ENCODE data around the gene VARS1. TPM values are rescaled to one million over a fixed set of nuclear protein-coding genes. Genes with fewer than 3 reads are reported as not detected.
"Not testable (repeated sequence)": the region's sequence is repeated elsewhere in the genome, so short reads cannot be mapped to it uniquely, and the experiment has no call there.

The VARS1 gene
- 99.6 and 124 TPM in 2 replicates for total RNA-seq (2021)
- Bru-seq, nascent RNA = percentile 77 among the genes with signal in this experiment
- percentile 78 among the genes with signal in this experiment for BruChase-seq, experiment 1, labeled RNA remaining after a 2-hour chase
- BruChase-seq, experiment 2, labeled RNA remaining after a 6-hour chase = percentile 92 among the genes with signal in this experiment
- long read RNA-seq, full-length matches to known transcripts = 87 of 189 reads
- long read RNA-seq, partial matches to known transcripts = 62 of 189 reads
- long read RNA-seq, other reads (novel, unspliced or antisense) = 40 of 189 reads

DNA sequence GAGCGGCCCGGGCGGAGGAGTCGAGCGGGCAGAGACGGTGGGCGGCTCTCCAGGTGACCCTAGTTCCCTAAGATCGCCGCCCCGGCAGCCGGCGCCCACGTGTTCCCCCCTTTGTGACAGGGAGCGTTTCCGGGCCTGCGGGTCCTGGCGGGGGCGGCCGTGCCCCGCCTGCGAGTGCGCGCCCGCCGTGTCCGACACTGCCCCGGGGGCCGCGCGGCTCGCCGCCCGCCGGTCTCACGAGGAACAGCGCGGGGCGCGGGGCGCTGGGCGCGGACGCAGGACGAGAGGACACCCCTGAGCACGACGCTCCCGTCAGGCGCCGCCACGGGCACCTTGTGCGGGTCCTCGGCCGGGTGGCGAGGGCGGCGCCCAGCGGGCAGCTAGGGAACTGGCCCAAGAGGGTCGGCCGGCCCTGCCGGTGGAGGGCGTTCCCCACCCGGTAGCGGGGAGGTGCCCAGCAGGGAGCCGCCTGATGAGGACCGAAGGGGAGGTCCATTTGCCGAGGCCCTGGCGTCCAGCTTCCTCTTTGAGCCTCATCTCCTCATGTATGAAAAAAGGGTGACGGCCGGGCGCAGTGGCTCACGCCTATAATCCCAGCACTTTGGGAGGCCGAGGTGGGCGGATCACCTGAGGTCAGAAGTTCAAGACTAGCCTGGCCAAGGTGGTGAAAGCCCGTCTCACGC is at the start of gene VARS1:
VARS1 (minus strand) TSS at position 137 of the 683 bp plus-strand sequence. CDS start 535 bp downstream, outside the sequence.
- no peaks in the 10 kb centered on the region for H3K9me2 ChIP-seq (ENCODE audit: insufficient read depth)
- peaks cover 4% of the 10 kb centered on the region; the same call in 1 of the 2 replicates for H3K36me3 ChIP-seq (ENCODE audit: low read depth)
- H3K4me3 ChIP-seq = peak within 1 kb of the TSS; percentile 86
- peak within 1 kb of the TSS; percentile 89 for H2AFZ ChIP-seq
- H3K4me2 ChIP-seq = peak within 1 kb of the TSS; percentile 96
- H4K20me1 ChIP-seq (ENCODE audit: insufficient read depth) = no peaks in the 10 kb centered on the region
- H3K27me3 ChIP-seq (ENCODE audit: insufficient read depth, low read depth) = no peaks in the 10 kb centered on the region
- no peaks in the 10 kb centered on the region for H3K9me3 ChIP-seq (ENCODE audit: insufficient read depth, low read depth)
- H3F3A ChIP-seq (ENCODE audit: insufficient read depth, low read depth) = peaks cover 57% of the 10 kb centered on the region
- ChIA-PET CTCF (interaction anchor here (0.6 to 1.1 kb wide), 6 partner anchors 11 to 97 kb away, joined by 3 to 7 read pairs (median 6); partner anchors contain the start of gene LSM2), POLR2A (ENCODE audit: unreplicated experiment) (interaction anchor here (0.6 to 1.3 kb wide), 6 partner anchors 11 to 243 kb away, joined by 3 to 42 read pairs (median 4); partner anchors contain the start of genes HSPA1A, HSPA1B, HSPA1L and LSM2)
- TF ChIP-seq EZH2 (IDR thresholded peaks at IDR 0.05; ENCODE audit: low read depth) = no peak
- TF ChIP-seq, protein P1, sequence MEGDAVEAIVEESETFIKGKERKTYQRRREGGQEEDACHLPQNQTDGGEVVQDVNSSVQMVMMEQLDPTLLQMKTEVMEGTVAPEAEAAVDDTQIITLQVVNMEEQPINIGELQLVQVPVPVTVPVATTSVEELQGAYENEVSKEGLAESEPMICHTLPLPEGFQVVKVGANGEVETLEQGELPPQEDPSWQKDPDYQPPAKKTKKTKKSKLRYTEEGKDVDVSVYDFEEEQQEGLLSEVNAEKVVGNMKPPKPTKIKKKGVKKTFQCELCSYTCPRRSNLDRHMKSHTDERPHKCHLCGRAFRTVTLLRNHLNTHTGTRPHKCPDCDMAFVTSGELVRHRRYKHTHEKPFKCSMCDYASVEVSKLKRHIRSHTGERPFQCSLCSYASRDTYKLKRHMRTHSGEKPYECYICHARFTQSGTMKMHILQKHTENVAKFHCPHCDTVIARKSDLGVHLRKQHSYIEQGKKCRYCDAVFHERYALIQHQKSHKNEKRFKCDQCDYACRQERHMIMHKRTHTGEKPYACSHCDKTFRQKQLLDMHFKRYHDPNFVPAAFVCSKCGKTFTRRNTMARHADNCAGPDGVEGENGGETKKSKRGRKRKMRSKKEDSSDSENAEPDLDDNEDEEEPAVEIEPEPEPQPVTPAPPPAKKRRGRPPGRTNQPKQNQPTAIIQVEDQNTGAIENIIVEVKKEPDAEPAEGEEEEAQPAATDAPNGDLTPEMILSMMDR (conservative IDR thresholded peaks at IDR 0.05) = peak; percentile 73
- peaks cover 28% of the 10 kb centered on the region for H3K4me1 ChIP-seq (replicated peaks; ENCODE audit: insufficient read depth)
- DNase-seq = peak; percentile 89 to 96
- H3K79me2 ChIP-seq (ENCODE audit: low read depth) = peaks cover 42% of the 10 kb centered on the region
- BruUV-seq (replicated peaks) = no TSS peak
- H3K27ac ChIP-seq = peak within 1 kb of the TSS; percentile 78
- intact Hi-C loops (cut with micrococcal nuclease; ENCODE audit: unreplicated experiment) = loop anchor here (1.0 to 2.0 kb wide), 3 partner anchors 19 to 32 kb away; partner anchors contain the start of genes HSPA1A, HSPA1B, HSPA1L and VWA7

DNA sequence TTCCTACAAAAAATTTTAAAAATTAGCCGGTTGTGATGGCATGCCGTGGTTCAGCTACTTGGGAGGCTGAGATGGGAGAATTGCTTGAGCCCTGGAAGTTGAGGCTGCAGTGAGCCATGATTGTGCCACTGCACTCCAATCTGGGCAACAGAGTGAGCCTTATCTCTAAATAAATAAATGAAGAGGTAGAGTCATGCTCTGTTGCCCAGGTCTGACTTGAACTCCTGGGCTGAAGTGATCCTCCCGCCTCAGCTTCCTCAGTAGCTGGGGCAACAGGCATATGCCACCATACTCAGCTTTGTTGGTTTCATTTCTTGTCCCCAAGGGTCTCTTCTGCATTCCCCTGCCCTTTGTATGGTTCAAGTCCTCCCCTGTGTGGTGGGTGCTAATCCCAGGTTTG is 49.0 kb upstream of the VARS1 start:
- H3K79me2 ChIP-seq (ENCODE audit: low read depth) = no peaks in the 10 kb centered on the region
- peaks cover 11% of the 10 kb centered on the region for H3K36me3 ChIP-seq (ENCODE audit: low read depth)
- intact Hi-C loops (cut with micrococcal nuclease; ENCODE audit: unreplicated experiment) = no loop called here
- no peaks in the 10 kb centered on the region for H3K4me1 ChIP-seq (replicated peaks; ENCODE audit: insufficient read depth)
- no peaks in the 10 kb centered on the region for H3K9me3 ChIP-seq (ENCODE audit: insufficient read depth, low read depth)
- no peak for DNase-seq
- ChIA-PET CTCF (interaction anchor here (0.6 kb wide), 1 partner anchor 63 kb away, joined by 4 read pairs; no protein-coding TSS in a partner anchor), POLR2A (ENCODE audit: unreplicated experiment) (interaction anchor here (0.7 kb wide), 1 partner anchor 120 kb away, joined by 4 read pairs; no protein-coding TSS in a partner anchor)
- H2AFZ ChIP-seq = no peak overlapping the region
- peaks cover 12% of the 10 kb centered on the region for H4K20me1 ChIP-seq (ENCODE audit: insufficient read depth)
- no peak overlapping the region for H3K4me3 ChIP-seq
- no peaks in the 10 kb centered on the region for H3K27me3 ChIP-seq (ENCODE audit: insufficient read depth, low read depth)
- peaks cover 41% of the 10 kb centered on the region for H3F3A ChIP-seq (ENCODE audit: insufficient read depth, low read depth)
- no peak for TF ChIP-seq EZH2 (IDR thresholded peaks at IDR 0.05; ENCODE audit: low read depth)
- TF ChIP-seq, protein P1 (conservative IDR thresholded peaks at IDR 0.05) = no peak
- H3K27ac ChIP-seq = no peak overlapping the region
- no TSS peak for BruUV-seq (replicated peaks)
- H3K4me2 ChIP-seq = no peak overlapping the region
- H3K9me2 ChIP-seq (ENCODE audit: insufficient read depth) = no peaks in the 10 kb centered on the region

DNA sequence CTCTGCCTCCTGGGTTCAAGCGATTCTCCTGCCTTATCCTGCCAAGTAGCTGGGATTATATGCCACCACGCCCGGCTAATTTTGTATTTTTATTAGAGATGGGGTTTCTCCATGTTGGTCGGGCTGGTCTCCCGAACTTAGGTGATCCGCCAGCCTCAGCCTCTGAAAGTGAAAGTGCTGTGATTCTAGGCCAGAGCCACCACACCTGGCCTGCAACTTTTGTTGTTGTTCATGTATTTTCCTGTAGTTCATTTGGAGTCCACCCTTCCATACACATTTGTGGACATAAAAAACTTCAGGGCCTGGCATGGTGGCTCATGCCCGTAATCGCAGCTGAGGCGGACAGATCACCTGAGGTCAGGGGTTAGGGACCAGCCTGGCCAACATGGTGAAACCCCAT is 46.5 kb upstream of the VARS1 start:
- intact Hi-C loops (cut with micrococcal nuclease; ENCODE audit: unreplicated experiment) = no loop called here
- DNase-seq = no peak
- no peak for TF ChIP-seq EZH2 (IDR thresholded peaks at IDR 0.05; ENCODE audit: low read depth)
- TF ChIP-seq, protein P1 (conservative IDR thresholded peaks at IDR 0.05) = no peak
- Histone ChIP-seq H3K4me1 (replicated peaks; ENCODE audit: insufficient read depth) (peaks cover 14% of the 10 kb centered on the region), H3K79me2 (ENCODE audit: low read depth) (peaks cover 22% of the 10 kb centered on the region), H3K4me3 (no peak overlapping the region), H3K27me3 (ENCODE audit: insufficient read depth, low read depth) (no peaks in the 10 kb centered on the region), H3K36me3 (ENCODE audit: low read depth) (peaks cover 35% of the 10 kb centered on the region), H4K20me1 (ENCODE audit: insufficient read depth) (peaks cover 37% of the 10 kb centered on the region), H3K4me2 (no peak overlapping the region), H3K9me3 (ENCODE audit: insufficient read depth, low read depth) (no peaks in the 10 kb centered on the region), H2AFZ (no peak overlapping the region), H3F3A (ENCODE audit: insufficient read depth, low read depth) (peaks cover 62% of the 10 kb centered on the region), H3K9me2 (ENCODE audit: insufficient read depth) (no peaks in the 10 kb centered on the region), H3K27ac (no peak overlapping the region)
- ChIA-PET POLR2A (ENCODE audit: unreplicated experiment) (no interaction called here), CTCF (no interaction called here)
- BruUV-seq (replicated peaks) = no TSS peak

DNA sequence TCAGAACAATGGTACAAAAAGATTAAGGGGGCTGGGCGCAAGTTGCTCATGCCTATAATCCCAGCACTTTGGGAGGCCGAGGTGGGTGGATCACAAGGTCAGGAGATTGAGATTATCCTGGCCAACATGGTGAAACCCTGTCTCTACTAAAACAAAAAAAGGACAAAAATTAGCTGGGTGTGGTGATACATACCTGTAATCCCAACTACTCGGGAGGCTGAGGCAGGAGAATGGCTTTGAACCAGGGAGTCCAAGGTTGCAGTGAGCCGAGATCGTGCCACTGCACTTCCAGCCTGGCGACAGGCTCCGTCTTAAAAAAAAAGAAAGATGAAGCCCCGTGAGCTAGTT is 44.2 kb upstream of the VARS1 start:
- H3K9me2 ChIP-seq (ENCODE audit: insufficient read depth); CTCF ChIA-PET; H3K4me3 ChIP-seq; intact Hi-C loops (cut with micrococcal nuclease; ENCODE audit: unreplicated experiment); BruUV-seq (replicated peaks); DNase-seq; H3K4me2 ChIP-seq; H2AFZ ChIP-seq; H3K27me3 ChIP-seq (ENCODE audit: insufficient read depth, low read depth); H3K27ac ChIP-seq; H3K9me3 ChIP-seq (ENCODE audit: insufficient read depth, low read depth): not testable (repeated sequence)
- Histone ChIP-seq H3K4me1 (replicated peaks; ENCODE audit: insufficient read depth) (peaks cover 19% of the 10 kb centered on the region), H4K20me1 (ENCODE audit: insufficient read depth) (peaks cover 41% of the 10 kb centered on the region), H3F3A (ENCODE audit: insufficient read depth, low read depth) (peaks cover 80% of the 10 kb centered on the region), H3K79me2 (ENCODE audit: low read depth) (peaks cover 45% of the 10 kb centered on the region), H3K36me3 (ENCODE audit: low read depth) (peaks cover 44% of the 10 kb centered on the region)
- POLR2A ChIA-PET (ENCODE audit: unreplicated experiment) = interaction anchor here (0.6 to 0.7 kb wide), 3 partner anchors 12 to 67 kb away, joined by 3 to 10 read pairs (median 5); partner anchors contain the start of genes HSPA1A and HSPA1B
